Tibial nerve (tissue), 4 donors: ENCODE data around the gene PPM1M.

Source experiments
- EP300 ChIP-seq, 2 donors: sonication (generic); formaldehyde crosslinking; IDR thresholded peaks; one replicate each; pipeline ENCODE4 v1.6.1; 2017; ENCODE audit warnings: antibody characterized with exemption in 2 of 2, mild to moderate bottlenecking in 1 of 2
- POLR2A ChIP-seq, 2 donors: fragments of 450-650 bp; IDR thresholded peaks; one replicate each; pipeline ENCODE4 v1.6.1; 2017; ENCODE audit warnings: antibody characterized with exemption in 2 of 2, mild to moderate bottlenecking in 2 of 2, moderate library complexity in 2 of 2
- TF ChIP-seq, protein P1 (sequence below), 5 experiments: fragments of 200-600 bp in 3 of 5; fragments of 450-650 bp in 2 of 5; sonication (generic) in 3 of 5; IDR thresholded peaks; one replicate each; pipeline ENCODE4 v1.5.1; 2016 to 2019; ENCODE audit warnings: antibody characterized with exemption in 5 of 5, mild to moderate bottlenecking in 3 of 5, moderate library complexity in 2 of 5

DNA sequence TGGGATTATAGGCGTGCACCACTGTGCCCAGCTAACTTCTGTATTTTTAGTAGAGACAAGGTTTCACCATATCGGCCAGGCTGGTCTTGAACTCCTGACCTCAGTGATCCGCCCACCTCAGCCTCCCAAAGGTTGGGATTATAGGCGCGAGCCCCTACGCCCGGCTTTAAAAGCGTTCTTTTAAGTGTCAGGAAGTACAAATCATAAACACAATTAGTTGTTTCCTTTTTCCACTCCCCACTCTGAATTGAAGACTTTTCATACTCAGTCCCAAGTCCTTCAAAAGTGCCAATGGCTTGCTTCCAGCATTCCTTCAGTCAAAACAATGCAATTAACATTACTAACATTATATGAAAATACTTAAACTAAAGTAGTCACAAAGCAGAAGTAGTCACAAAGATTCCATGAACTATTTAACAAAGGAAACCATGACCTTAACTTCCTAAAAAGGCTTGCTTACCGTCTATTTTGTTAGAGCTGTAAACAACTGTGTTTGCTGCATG, 24.7 kb downstream of the PPM1M start:
- TF ChIP-seq, protein P1, sequence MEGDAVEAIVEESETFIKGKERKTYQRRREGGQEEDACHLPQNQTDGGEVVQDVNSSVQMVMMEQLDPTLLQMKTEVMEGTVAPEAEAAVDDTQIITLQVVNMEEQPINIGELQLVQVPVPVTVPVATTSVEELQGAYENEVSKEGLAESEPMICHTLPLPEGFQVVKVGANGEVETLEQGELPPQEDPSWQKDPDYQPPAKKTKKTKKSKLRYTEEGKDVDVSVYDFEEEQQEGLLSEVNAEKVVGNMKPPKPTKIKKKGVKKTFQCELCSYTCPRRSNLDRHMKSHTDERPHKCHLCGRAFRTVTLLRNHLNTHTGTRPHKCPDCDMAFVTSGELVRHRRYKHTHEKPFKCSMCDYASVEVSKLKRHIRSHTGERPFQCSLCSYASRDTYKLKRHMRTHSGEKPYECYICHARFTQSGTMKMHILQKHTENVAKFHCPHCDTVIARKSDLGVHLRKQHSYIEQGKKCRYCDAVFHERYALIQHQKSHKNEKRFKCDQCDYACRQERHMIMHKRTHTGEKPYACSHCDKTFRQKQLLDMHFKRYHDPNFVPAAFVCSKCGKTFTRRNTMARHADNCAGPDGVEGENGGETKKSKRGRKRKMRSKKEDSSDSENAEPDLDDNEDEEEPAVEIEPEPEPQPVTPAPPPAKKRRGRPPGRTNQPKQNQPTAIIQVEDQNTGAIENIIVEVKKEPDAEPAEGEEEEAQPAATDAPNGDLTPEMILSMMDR (IDR thresholded peaks at IDR 0.05), result no peak
- TF ChIP-seq POLR2A (IDR thresholded peaks at IDR 0.05), result no peak
- no peak for TF ChIP-seq EP300 (IDR thresholded peaks at IDR 0.05)
